SU-DHL-6 (cell line): ENCODE data around the gene SF3B1.
"Not testable (repeated sequence)": the region's sequence is repeated elsewhere in the genome, so short reads cannot be mapped to it uniquely, and the experiment has no call there.

ENCODE experiments used
- H2AFZ ChIP-seq: fragments of 200-600 bp; sonication (generic); 2 replicates; pipeline ENCODE4 v1.6.1; 2014; ENCODE audit warnings: low read depth, mild to moderate bottlenecking, moderate library complexity, mixed read lengths, antibody characterized with exemption, low read length; ENCODE audit not compliant: severe bottlenecking
- H3F3A ChIP-seq: fragments of 200-600 bp; shearing (Covaris generic); 2 replicates; pipeline ENCODE4 v1.6.0; 2016; ENCODE audit warnings: antibody characterized with exemption, mild to moderate bottlenecking; ENCODE audit not compliant: insufficient read depth
- H3K27ac ChIP-seq: fragments of 200-600 bp; sonication (generic); 2 replicates; pipeline ENCODE4 v1.5.1; 2016; ENCODE audit warnings: low read depth, mild to moderate bottlenecking, low read length, moderate library complexity, mixed read lengths
- H3K27me3 ChIP-seq: fragments of 200-600 bp; sonication (generic), shearing (Covaris generic); 2 replicates; pipeline ENCODE4 v1.6.0; 2014; ENCODE audit warnings: mild to moderate bottlenecking, low read length
- H3K36me3 ChIP-seq: fragments of 200-600 bp; sonication (generic); 2 replicates; pipeline ENCODE4 v1.6.1; 2014; ENCODE audit warnings: mild to moderate bottlenecking, low read length, mixed read lengths
- H3K4me2 ChIP-seq: fragments of 300-600, 200-600 bp; shearing (Covaris generic), sonication (generic); 2 replicates; pipeline ENCODE4 v1.6.0; 2014; ENCODE audit warnings: low read length, low read depth, mild to moderate bottlenecking; ENCODE audit not compliant: poor library complexity, severe bottlenecking
- H3K4me3 ChIP-seq: fragments of 200-600 bp; sonication (generic); 2 replicates; pipeline ENCODE4 v1.5.1; 2014; ENCODE audit warnings: antibody characterized with exemption, low read length, mild to moderate bottlenecking, mixed read lengths; ENCODE audit not compliant: insufficient read depth, poor library complexity, severe bottlenecking
- H3K79me2 ChIP-seq: fragments of 200-600 bp; sonication (generic); 2 replicates; pipeline ENCODE4 v1.6.1; 2014; ENCODE audit warnings: mild to moderate bottlenecking, low read length, moderate library complexity; ENCODE audit not compliant: insufficient read depth
- H3K9ac ChIP-seq: fragments of 200-600 bp; sonication (generic); 2 replicates; pipeline ENCODE4 v1.7.0; 2014; ENCODE audit warnings: mild to moderate bottlenecking, low read length
- H3K9me2 ChIP-seq: fragments of 200-600 bp; sonication (generic); replicated peaks from 2 replicates; pipeline ENCODE4 v1.6.1; 2014; ENCODE audit warnings: low read length; ENCODE audit not compliant: insufficient read depth
- H3K9me3 ChIP-seq: fragments of 200-600 bp; sonication (generic); 2 replicates; pipeline ENCODE4 v1.6.1; 2014; ENCODE audit warnings: low read length, mixed read lengths; ENCODE audit not compliant: insufficient read depth
- H4K20me1 ChIP-seq: fragments of 200-600 bp; sonication (generic); 2 replicates; pipeline ENCODE4 v1.6.1; 2014; ENCODE audit warnings: low read depth, mild to moderate bottlenecking, antibody characterized with exemption, low read length, moderate library complexity, mixed read lengths
- CTCF ChIP-seq: fragments of 200-600 bp; sonication (generic); IDR thresholded peaks from one replicate; pipeline ENCODE4 v1.5.1; 2017; ENCODE audit warnings: antibody characterized with exemption, mild to moderate bottlenecking, low read length, moderate library complexity; ENCODE audit not compliant: insufficient read depth, poor library complexity, severe bottlenecking
- EZH2phosphoT487 ChIP-seq: fragments of 200-600 bp; sonication (generic), shearing (Covaris generic); conservative IDR thresholded peaks from 2 replicates; pipeline ENCODE4 v1.6.1; 2018; ENCODE audit warnings: mild to moderate bottlenecking, antibody characterized with exemption, low read length, moderate library complexity, mixed read lengths

The SF3B1 gene

GRCh38 chr2:197452754-197453122 lies 17.9 kb upstream of the SF3B1 start:
- Histone ChIP-seq H3K4me3 (peak overlapping the region; percentile 59), H3K9ac (peak overlapping the region; percentile 60), H3K27me3 (no peaks in the 10 kb centered on the region), H3F3A (peaks cover 8% of the 10 kb centered on the region; the same call in 1 of the 2 replicates), H3K79me2 (peaks cover 43% of the 10 kb centered on the region), H3K27ac (peak overlapping the region; percentile 46), H3K9me3 (no peaks in the 10 kb centered on the region), H4K20me1 (peaks cover 9% of the 10 kb centered on the region; the same call in 1 of the 2 replicates), H2AFZ (peak overlapping the region; percentile 30), H3K36me3 (no peaks in the 10 kb centered on the region), H3K4me2 (peak overlapping the region; percentile 80), H3K9me2 (no peaks in the 10 kb centered on the region)
- TF ChIP-seq EZH2phosphoT487 (no peak), CTCF (no peak)

- not testable (repeated sequence) for H3K9ac ChIP-seq, H3K4me3 ChIP-seq, H3K27ac ChIP-seq, H3F3A ChIP-seq, H3K9me2 ChIP-seq, H3K36me3 ChIP-seq, H3K9me3 ChIP-seq, H4K20me1 ChIP-seq, H3K27me3 ChIP-seq, H3K4me2 ChIP-seq
- Histone ChIP-seq H2AFZ (peak overlapping the region; percentile 23), H3K79me2 (peaks cover 26% of the 10 kb centered on the region)
Measured at GRCh38 chr2:197450935-197451358, 16.1 kb upstream of the SF3B1 start.

- no peaks in the 10 kb centered on the region for H3K36me3 ChIP-seq
- H2AFZ ChIP-seq: no peak overlapping the region
- peaks cover 21% of the 10 kb centered on the region for H3K79me2 ChIP-seq
- no peaks in the 10 kb centered on the region for H3K27me3 ChIP-seq
- no peak overlapping the region for H3K4me3 ChIP-seq
- H3K9me3 ChIP-seq: no peaks in the 10 kb centered on the region
- H3K9me2 ChIP-seq: no peaks in the 10 kb centered on the region
- no peak overlapping the region for H3K4me2 ChIP-seq
- peaks cover 8% of the 10 kb centered on the region; the same call in 1 of the 2 replicates for H3F3A ChIP-seq
- H4K20me1 ChIP-seq: peaks cover 9% of the 10 kb centered on the region; the same call in 1 of the 2 replicates
- TF ChIP-seq CTCF (no peak), EZH2phosphoT487 (no peak)
- no peak overlapping the region for H3K27ac ChIP-seq
- no peak overlapping the region for H3K9ac ChIP-seq
Measured at GRCh38 chr2:197450465-197450864, 15.6 kb upstream of the SF3B1 start.

- Histone ChIP-seq H3K4me3 (no peak overlapping the region), H3K9me3 (no peaks in the 10 kb centered on the region), H3K27ac (no peak overlapping the region), H4K20me1 (no peaks in the 10 kb centered on the region), H2AFZ (no peak overlapping the region), H3K36me3 (no peaks in the 10 kb centered on the region), H3K9ac (no peak overlapping the region), H3K79me2 (no peaks in the 10 kb centered on the region), H3K27me3 (no peaks in the 10 kb centered on the region), H3K9me2 (no peaks in the 10 kb centered on the region), H3K4me2 (no peak overlapping the region), H3F3A (0 out of 2 replicates have a peak, but pooled peaks cover 3% of the 10 kb centered on the region)
- no peak for TF ChIP-seq CTCF
- TF ChIP-seq EZH2phosphoT487: no peak
Measured at GRCh38 chr2:197446844-197447243, 12.0 kb upstream of the SF3B1 start.
